Airway epithelial cell (primary cell): ENCODE measurements around the gene FASTK. TPM values are rescaled to one million over a fixed set of nuclear protein-coding genes. Genes with fewer than 3 reads are reported as not detected.

ENCODE experiments used
- total RNA-seq: library from RNA; depleted of rRNA; stranded (reverse); fragments of >200 nt; gene quantifications from 2 replicates; pipeline ENCODE4 v1.2.3, GENCODE V29; 2015

The FASTK gene
- 54.4 and 59.1 TPM in 2 replicates for total RNA-seq

GRCh38 chr7:151080522-151081169 is at the start of gene FASTK:
FASTK (minus strand) TSS chr7:151080809; CDS start chr7:151080766, 43 bp downstream.

GRCh38 chr7:151085691-151086620 is 5.3 kb upstream of the FASTK start, which contains the start of gene AGAP3:
AGAP3 (plus strand) TSS chr7:151086475; CDS start chr7:151086742, 267 bp downstream.

GRCh38 chr7:151083071-151083823 is 2.6 kb upstream of the FASTK start, which contains the start of gene TMUB1:
TMUB1 (minus strand) TSS chr7:151083493; CDS start chr7:151082563, 930 bp downstream.

GRCh38 chr7:151059367-151060112 is 21.1 kb downstream of the FASTK start, which contains the start of gene SLC4A2:
SLC4A2 (plus strand) TSS chr7:151059589; CDS start chr7:151061988, 2,399 bp downstream.

GRCh38 chr7:151057506-151057988 is 23.1 kb downstream of the FASTK start, which contains the start of gene CDK5:
CDK5 (minus strand) TSS chr7:151057897; CDS start chr7:151057848, 49 bp downstream.

GRCh38 chr7:151047976-151048815 is 32.4 kb downstream of the FASTK start, which contains the start of gene ASIC3:
ASIC3 (plus strand) TSS chr7:151048531; CDS start chr7:151048886, 355 bp downstream.

GRCh38 chr7:151028131-151028947 is 52.3 kb downstream of the FASTK start, which contains the start of gene ABCB8:
ABCB8 (plus strand) TSS chr7:151028450; CDS start chr7:151028516, 66 bp downstream.

Other genes starting within 250 kb of the FASTK start
- 0.14 TPM in 1 of 2 replicates, not detected in the other for gene AOC1, start 228.3 kb downstream of the FASTK start, total RNA-seq
- gene KCNH2, start 102.5 kb downstream of the FASTK start, total RNA-seq, result 0.07 TPM in 1 of 2 replicates, not detected in the other
- 0.49 and 0.51 TPM in 2 replicates for gene NOS3, start 89.8 kb downstream of the FASTK start, total RNA-seq
- gene ATG9B, start 56.3 kb downstream of the FASTK start, total RNA-seq, result not detected in 2 replicates
- gene ABCB8, start 52.4 kb downstream of the FASTK start, total RNA-seq, result 30.5 and 38.6 TPM in 2 replicates
- gene ASIC3, start 32.3 kb downstream of the FASTK start, total RNA-seq, result 0.14 TPM in 1 of 2 replicates, not detected in the other
- gene CDK5, start 22.9 kb downstream of the FASTK start, total RNA-seq, result 17.0 and 17.4 TPM in 2 replicates
- 55.0 and 69.0 TPM in 2 replicates for gene SLC4A2, start 21.2 kb downstream of the FASTK start, total RNA-seq
- 45.3 and 59.7 TPM in 2 replicates for gene TMUB1, start 2.7 kb upstream of the FASTK start, total RNA-seq
- gene AGAP3, start 5.7 kb upstream of the FASTK start, total RNA-seq, result 85.1 and 99.0 TPM in 2 replicates
- not detected in 2 replicates for gene GBX1, start 86.9 kb upstream of the FASTK start, total RNA-seq
- not detected in 2 replicates for gene ASB10, start 106.4 kb upstream of the FASTK start, total RNA-seq
- gene H2BK1, start 129.7 kb upstream of the FASTK start, total RNA-seq, result not detected in 2 replicates
- gene ABCF2, start 146.4 kb upstream of the FASTK start, total RNA-seq, result 42.6 and 62.3 TPM in 2 replicates
- 39.0 and 40.6 TPM in 2 replicates for gene CHPF2, start 151.7 kb upstream of the FASTK start, total RNA-seq
- 3.7 and 8.1 TPM in 2 replicates for gene SMARCD3, start 167.9 kb upstream of the FASTK start, total RNA-seq